ENCODE measurements around the gene ZNF835. TPM values are rescaled to one million over a fixed set of nuclear protein-coding genes. Genes with fewer than 3 reads are reported as not detected.

The ZNF835 gene
- total and polyA plus RNA-seq, 10 of the 15 experiments (the other 5 are each of a cell fraction or from before 2014, with no cell fraction given) = not detected

- Histone ChIP-seq H3K4me3 (no peak overlapping the region), H3K4me1 (ENCODE audit: control insufficient read depth, insufficient read depth, low read length) (no peaks in the 10 kb centered on the region), H3K9ac (ENCODE audit: control insufficient read depth, insufficient read depth, low read length) (no peak overlapping the region), H3K4me2 (ENCODE audit: control insufficient read depth, insufficient read depth) (no peak overlapping the region), H3K79me2 (ENCODE audit: control insufficient read depth, insufficient read depth, low read length) (no peaks in the 10 kb centered on the region), H3K27me3 (replicated peaks in 1 of 2; ENCODE audit: control insufficient read depth in 2 of 2, insufficient read depth in 2 of 2, low read length in 1 of 2) (no peaks in the 10 kb centered on the region), H2AFZ (ENCODE audit: control insufficient read depth, low read depth, low read length) (no peak overlapping the region), H3K36me3 (ENCODE audit: control insufficient read depth in 2 of 2, insufficient read depth in 2 of 2, low read length in 1 of 2) (no peaks in the 10 kb centered on the region), H3K27ac (ENCODE audit: control insufficient read depth, insufficient read depth) (no peak overlapping the region), H3K9me3 (replicated peaks; ENCODE audit: control insufficient read depth, insufficient read depth, low read length) (no peaks in the 10 kb centered on the region), H4K20me1 (ENCODE audit: control insufficient read depth, insufficient read depth) (no peaks in the 10 kb centered on the region)
- POLR2A ChIA-PET = no interaction called here
- ATAC-seq = no peak
- no peak for FAIRE-seq
- in situ Hi-C loops (cut with MboI) = no loop called here
- 4% methylated on average over 1 of the region's 1 CpG for WGBS (ENCODE audit: insufficient coverage, insufficient replicate concordance, low lambda C conversion rate, missing lambda C conversion rate)
- RAD21 ChIA-PET (ENCODE audit: unreplicated experiment) = no interaction called here
- no peak for DNase-seq (ENCODE audit: low read depth, low spot score)
- SMC1A ChIA-PET (ENCODE audit: uncharacterized antibody, unreplicated experiment) = no interaction called here
- no TSS peak for BruUV-seq (replicated peaks)
- CTCF ChIA-PET = no interaction called here
- intact Hi-C loops (cut with micrococcal nuclease; ENCODE audit: unreplicated experiment) = no loop called here
- TF ChIP-seq EED (IDR thresholded peaks at IDR 0.05; ENCODE audit: low read depth) = no peak
- TF ChIP-seq NFYB (IDR thresholded peaks at IDR 0.05; ENCODE audit: insufficient read depth, low read depth, low read length) = no peak
- TF ChIP-seq MXI1 (IDR thresholded peaks at IDR 0.05; ENCODE audit: low read depth, low read length) = no peak
- no peak for TF ChIP-seq FOXM1 (IDR thresholded peaks at IDR 0.05; ENCODE audit: low read depth, low read length)
- no peak for TF ChIP-seq RFX5 (IDR thresholded peaks at IDR 0.05; ENCODE audit: low read depth, low read length)
- TF ChIP-seq ZZZ3 (IDR thresholded peaks at IDR 0.05; ENCODE audit: control insufficient read depth, insufficient read length, low read depth) = no peak
- no peak for TF ChIP-seq ESRRA (IDR thresholded peaks at IDR 0.05; ENCODE audit: low read length)
- TF ChIP-seq TCF3 (IDR thresholded peaks at IDR 0.05; ENCODE audit: borderline replicate concordance, insufficient read depth, low read depth, low read length) = no peak
- TF ChIP-seq MAX (IDR thresholded peaks at IDR 0.05; ENCODE audit: low read depth, low read length) = no peak
- TF ChIP-seq, protein P1, sequence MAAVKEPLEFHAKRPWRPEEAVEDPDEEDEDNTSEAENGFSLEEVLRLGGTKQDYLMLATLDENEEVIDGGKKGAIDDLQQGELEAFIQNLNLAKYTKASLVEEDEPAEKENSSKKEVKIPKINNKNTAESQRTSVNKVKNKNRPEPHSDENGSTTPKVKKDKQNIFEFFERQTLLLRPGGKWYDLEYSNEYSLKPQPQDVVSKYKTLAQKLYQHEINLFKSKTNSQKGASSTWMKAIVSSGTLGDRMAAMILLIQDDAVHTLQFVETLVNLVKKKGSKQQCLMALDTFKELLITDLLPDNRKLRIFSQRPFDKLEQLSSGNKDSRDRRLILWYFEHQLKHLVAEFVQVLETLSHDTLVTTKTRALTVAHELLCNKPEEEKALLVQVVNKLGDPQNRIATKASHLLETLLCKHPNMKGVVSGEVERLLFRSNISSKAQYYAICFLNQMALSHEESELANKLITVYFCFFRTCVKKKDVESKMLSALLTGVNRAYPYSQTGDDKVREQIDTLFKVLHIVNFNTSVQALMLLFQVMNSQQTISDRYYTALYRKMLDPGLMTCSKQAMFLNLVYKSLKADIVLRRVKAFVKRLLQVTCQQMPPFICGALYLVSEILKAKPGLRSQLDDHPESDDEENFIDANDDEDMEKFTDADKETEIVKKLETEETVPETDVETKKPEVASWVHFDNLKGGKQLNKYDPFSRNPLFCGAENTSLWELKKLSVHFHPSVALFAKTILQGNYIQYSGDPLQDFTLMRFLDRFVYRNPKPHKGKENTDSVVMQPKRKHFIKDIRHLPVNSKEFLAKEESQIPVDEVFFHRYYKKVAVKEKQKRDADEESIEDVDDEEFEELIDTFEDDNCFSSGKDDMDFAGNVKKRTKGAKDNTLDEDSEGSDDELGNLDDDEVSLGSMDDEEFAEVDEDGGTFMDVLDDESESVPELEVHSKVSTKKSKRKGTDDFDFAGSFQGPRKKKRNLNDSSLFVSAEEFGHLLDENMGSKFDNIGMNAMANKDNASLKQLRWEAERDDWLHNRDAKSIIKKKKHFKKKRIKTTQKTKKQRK (IDR thresholded peaks at IDR 0.05; ENCODE audit: low read depth, low read length) = no peak
- TF ChIP-seq KLF5 (IDR thresholded peaks at IDR 0.05; ENCODE audit: partially characterized antibody) = no peak
- no peak for TF ChIP-seq CBX5 (IDR thresholded peaks at IDR 0.05; ENCODE audit: low read depth)
- TF ChIP-seq IRF4 (IDR thresholded peaks at IDR 0.05; ENCODE audit: low read depth, low read length) = no peak
- TF ChIP-seq TARDBP (IDR thresholded peaks at IDR 0.05; ENCODE audit: borderline replicate concordance) = no peak
- TF ChIP-seq, protein P2, sequence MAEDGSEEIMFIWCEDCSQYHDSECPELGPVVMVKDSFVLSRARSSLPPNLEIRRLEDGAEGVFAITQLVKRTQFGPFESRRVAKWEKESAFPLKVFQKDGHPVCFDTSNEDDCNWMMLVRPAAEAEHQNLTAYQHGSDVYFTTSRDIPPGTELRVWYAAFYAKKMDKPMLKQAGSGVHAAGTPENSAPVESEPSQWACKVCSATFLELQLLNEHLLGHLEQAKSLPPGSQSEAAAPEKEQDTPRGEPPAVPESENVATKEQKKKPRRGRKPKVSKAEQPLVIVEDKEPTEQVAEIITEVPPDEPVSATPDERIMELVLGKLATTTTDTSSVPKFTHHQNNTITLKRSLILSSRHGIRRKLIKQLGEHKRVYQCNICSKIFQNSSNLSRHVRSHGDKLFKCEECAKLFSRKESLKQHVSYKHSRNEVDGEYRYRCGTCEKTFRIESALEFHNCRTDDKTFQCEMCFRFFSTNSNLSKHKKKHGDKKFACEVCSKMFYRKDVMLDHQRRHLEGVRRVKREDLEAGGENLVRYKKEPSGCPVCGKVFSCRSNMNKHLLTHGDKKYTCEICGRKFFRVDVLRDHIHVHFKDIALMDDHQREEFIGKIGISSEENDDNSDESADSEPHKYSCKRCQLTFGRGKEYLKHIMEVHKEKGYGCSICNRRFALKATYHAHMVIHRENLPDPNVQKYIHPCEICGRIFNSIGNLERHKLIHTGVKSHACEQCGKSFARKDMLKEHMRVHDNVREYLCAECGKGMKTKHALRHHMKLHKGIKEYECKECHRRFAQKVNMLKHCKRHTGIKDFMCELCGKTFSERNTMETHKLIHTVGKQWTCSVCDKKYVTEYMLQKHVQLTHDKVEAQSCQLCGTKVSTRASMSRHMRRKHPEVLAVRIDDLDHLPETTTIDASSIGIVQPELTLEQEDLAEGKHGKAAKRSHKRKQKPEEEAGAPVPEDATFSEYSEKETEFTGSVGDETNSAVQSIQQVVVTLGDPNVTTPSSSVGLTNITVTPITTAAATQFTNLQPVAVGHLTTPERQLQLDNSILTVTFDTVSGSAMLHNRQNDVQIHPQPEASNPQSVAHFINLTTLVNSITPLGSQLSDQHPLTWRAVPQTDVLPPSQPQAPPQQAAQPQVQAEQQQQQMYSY (CRISPR knock-in tag; IDR thresholded peaks at IDR 0.05) = no peak
Observed at GRCh38 chr19:56710437-56710836, 38.9 kb upstream of the ZNF835 start.

Measured in GM12878 (cell line).